HL-60 (cell line): ENCODE results near the gene MGAT4B.

Experiments
- CTCF ChIP-seq: IDR thresholded peaks from one replicate; pipeline ENCODE4 v1.5.1; 2011; ENCODE audit warnings: low read length, control low read depth, inconsistent platforms; ENCODE audit not compliant: insufficient read depth
- POLR2AphosphoS5 ChIP-seq: IDR thresholded peaks from 2 replicates; pipeline ENCODE4 v1.6.1; 2012; ENCODE audit warnings: low read depth

GRCh38 chr5:179833709-179834070 lies 27.0 kb upstream of the MGAT4B start:
- TF ChIP-seq CTCF (no peak), POLR2AphosphoS5 (no peak)
